DMS114 treated with DMSO at 0.1 percent for 48 hours (cell line): ENCODE measurements around the gene ERMARD.

Experiments used
- DNase-seq: peaks from one replicate; lab custom pipeline; 2025; ENCODE audit not compliant: unreplicated experiment; lab: John Stamatoyannopoulos, UW

The ERMARD gene

GRCh38 chr6:169751242-169752073, at the start of gene ERMARD, which contains the start of gene DYNLT2:
ERMARD (plus strand) TSS chr6:169751622; CDS start chr6:169751658, 36 bp downstream.
DYNLT2 (minus strand) TSS chr6:169751572; CDS start chr6:169751458, 114 bp downstream.
- peak; percentile 64 for DNase-seq

DNA sequence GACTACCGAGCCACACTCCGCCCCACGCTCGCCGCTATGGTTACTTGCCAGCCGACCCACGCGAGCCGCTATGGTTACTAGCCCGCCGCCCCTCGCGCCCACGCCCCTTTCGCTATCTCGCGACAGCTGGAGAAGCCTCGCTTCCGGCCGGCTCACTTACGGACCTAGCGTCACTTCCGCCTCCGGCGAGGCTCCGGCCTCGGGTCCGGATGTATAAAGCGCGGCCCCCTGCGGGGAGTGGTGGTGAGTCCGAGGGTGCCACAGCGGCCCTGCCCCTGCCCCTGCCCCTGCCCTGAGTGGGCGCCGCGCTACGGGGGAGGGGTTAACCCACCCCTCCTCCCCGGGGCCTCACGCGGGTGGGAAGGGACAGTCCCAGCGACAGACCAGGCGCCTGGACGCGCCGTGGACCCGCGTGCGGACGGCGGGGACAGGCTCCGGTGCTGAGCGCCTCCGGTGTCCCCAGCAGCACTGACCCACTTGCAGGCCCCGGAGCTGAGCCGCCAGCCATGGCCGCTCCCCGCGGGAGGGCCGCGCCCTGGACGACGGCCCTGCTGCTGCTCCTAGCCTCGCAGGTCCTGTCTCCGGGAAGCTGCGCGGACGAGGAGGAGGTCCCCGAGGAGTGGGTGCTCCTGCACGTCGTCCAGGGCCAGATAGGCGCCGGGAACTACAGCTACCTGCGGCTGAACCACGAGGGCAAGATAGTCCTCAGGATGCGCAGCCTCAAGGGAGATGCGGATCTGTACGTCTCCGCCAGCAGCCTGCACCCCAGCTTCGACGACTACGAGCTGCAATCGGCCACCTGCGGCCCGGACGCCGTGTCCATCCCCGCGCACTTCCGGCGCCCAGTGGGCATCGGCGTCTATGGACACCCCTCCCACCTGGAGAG, 49.2 kb upstream of the ERMARD start, which contains the start of the genes C6orf120 and WDR27:
C6orf120 (plus strand) TSS at position 173 of the 886 bp plus-strand sequence; CDS start at position 507, 334 bp downstream.
WDR27 (minus strand) TSS at position 76 of the 886 bp plus-strand sequence. CDS start 13,024 bp downstream, outside the sequence.
- DNase-seq = peak; percentile 78

- DNase-seq = no peak
These were observed 48.6 kb upstream of the ERMARD start for GRCh38 chr6:169702840-169703246.

DNA sequence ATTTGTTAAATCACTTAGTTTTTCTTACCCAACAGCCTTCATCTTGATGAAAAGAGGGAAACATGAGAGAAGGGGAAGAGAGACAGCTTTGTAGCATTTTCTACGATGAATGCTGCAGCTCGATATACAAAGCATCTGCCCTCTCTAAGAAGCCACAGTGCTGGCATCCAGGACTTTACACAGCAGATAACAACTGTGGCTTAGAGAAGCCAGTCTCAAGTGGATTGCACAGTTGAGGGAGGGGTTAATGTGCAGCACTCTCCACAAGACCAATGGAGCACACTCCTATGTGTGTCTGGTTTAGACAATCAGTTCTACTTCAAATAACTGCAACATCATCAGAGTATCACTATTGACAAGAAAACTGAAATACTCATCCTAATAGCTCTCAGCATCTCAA, 43.6 kb upstream of the ERMARD start:
- DNase-seq = no peak

GRCh38 chr6:169709293-169709692, 42.1 kb upstream of the ERMARD start:
- no peak for DNase-seq

DNA sequence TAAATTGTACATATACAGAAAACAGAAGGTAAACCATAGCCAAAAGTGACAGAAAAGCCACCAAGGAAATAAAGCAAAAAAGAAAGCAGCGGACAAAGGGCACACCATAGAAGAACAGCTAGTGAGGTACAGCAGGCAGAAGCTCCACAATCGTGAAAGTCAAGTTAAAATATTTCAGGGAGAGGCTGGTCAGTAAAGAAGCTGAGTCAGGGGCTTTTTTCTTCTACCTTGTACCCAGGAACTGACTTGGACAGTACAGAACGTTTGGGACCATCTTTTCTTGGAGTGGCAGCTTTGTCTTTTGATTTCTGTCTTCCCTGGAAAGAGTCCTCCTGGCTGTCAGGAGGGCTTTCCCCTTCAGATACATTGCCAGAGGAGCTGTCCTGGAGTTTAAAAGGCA, 41.4 kb upstream of the ERMARD start:
- no peak for DNase-seq

DNA sequence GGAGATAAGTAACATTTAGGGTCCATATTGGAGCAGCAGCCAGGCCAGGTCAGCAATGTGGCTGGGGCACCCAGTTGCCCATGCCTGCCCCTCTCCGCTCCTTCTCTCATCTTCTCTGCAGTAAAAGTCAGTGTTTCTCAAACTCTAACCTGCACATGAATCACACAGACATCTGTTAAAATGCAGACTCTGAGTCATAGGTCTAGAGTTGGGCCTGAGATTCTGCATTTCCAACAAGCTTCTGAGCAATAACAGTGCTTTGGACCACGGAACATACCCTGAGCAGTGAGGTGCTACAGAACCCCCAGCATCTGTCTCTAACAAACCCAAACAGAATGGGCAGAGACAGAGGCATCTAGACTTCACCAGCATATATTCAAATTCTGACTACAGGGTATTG, 37.2 kb upstream of the ERMARD start:
- DNase-seq = no peak

GRCh38 chr6:169714595-169714994, 36.8 kb upstream of the ERMARD start:
- no peak for DNase-seq

DNA sequence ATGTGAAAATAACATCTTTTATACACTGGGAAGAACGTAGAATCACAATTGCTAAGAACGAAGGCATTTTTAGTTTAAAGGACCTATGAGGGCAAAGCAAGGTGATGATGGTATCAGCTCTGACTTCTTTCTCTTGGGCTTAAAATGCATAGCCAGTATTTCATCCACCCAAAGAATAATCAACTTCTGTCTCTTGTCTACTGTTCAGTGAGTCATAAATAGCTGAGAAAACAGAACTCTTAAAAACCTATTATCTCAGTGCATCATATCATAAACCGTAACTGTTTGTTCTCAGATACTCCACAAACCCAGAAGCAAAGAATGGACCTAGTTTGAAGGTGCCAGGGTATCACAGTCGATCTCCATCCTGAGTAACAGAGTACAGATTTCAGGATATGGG, 32.3 kb upstream of the ERMARD start:
- DNase-seq = no peak

GRCh38 chr6:169720207-169720855, 31.1 kb upstream of the ERMARD start:
- DNase-seq = no peak

- no peak for DNase-seq
These were observed 28.8 kb upstream of the ERMARD start for GRCh38 chr6:169722362-169723199.

DNA sequence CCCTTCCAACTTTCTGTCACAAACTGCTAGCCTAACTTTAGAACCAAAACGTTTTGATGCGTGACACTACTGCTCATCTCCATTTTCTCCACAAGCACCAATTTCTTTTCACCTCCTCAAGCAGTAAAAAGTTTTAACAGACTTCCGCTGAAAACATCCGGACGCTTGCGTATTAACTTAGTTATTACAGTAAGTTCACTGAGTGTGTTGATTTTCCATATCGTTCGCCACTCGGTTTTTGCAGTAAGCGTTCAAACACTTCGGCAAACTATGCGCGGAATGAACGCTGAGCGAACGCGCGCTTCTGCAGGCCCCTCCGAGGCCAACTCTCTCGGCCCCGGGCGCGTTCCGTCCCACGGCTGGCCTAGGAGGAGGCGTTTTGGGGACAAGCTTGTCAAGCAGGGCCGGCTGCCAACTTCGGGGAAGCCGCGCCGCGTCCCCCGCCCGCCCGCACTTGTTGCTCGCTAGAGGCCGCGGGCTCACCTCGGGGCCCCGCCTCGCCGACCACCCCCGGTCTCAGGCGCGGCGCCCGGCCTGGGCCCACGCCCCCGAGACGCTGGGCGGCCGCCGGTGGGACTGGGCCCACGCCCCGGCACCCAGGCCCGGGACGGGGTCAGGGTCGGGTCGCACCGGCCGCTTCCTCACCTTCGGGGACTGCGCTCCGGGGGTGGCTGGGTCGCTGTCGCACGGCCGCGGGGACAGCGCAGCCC, 28.1 kb upstream of the ERMARD start:
- DNase-seq = no peak

DNA sequence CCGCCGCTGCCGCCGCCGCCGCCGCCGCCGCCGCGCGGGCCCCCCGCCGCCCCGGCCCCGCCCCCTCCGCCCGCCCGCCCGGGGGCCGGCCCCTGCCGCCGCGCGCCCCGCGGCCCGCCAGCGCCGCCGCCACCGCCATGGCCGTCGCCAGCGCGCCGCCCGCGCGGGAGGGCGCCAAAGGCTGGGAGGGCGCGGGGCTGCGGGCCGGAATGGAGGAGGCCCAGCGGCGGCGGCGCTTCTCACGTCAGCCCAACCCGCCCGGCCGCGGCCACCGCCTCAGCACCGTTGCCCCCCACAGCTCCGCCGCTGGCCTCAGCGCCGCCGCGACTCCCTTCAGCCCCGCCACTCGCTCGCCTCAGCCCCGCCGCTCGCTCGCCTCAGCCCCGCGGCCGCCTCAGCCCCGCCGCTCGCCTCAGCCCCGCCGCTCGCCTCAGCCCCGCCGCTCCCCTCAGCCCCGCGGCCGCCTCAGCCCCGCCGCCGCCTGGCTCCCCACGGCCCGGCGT, 27.4 kb upstream of the ERMARD start:
- no peak for DNase-seq

DNA sequence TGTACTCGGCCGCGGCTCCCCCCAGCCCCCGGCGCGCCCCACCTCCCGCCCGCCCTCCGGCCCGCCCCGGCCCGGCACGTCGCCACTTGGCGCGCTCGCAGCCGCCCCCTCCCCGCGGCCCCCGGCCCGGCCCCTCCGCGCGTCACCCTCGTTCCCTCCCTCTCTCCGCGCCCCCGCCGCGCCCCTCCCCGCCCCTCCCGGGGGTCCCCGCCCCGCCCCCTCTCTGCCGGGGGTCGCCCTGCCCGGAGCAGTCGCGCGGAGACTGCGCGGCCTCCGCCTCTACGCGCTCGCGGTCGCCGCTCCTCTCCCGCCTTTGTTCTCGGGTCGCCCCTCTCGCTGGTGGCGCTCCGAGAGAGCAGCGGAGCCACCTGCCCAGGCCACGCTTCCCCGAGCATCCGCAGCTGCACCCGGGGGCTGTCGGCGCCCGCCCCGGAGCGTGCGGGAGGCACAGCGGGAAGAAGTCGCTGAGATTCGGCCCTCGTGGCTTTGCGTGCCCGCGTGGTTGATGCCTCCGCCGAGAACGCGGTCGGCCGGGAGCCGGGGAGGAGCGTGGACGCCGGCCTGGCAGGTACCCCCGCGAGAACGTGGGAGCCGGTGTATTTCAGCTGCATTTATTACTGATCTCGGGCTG, 26.8 kb upstream of the ERMARD start, which contains the start of gene PHF10:
PHF10 (minus strand) TSS at position 7 of the 631 bp plus-strand sequence. CDS start 569 bp downstream, outside the sequence.
- DNase-seq = no peak

DNA sequence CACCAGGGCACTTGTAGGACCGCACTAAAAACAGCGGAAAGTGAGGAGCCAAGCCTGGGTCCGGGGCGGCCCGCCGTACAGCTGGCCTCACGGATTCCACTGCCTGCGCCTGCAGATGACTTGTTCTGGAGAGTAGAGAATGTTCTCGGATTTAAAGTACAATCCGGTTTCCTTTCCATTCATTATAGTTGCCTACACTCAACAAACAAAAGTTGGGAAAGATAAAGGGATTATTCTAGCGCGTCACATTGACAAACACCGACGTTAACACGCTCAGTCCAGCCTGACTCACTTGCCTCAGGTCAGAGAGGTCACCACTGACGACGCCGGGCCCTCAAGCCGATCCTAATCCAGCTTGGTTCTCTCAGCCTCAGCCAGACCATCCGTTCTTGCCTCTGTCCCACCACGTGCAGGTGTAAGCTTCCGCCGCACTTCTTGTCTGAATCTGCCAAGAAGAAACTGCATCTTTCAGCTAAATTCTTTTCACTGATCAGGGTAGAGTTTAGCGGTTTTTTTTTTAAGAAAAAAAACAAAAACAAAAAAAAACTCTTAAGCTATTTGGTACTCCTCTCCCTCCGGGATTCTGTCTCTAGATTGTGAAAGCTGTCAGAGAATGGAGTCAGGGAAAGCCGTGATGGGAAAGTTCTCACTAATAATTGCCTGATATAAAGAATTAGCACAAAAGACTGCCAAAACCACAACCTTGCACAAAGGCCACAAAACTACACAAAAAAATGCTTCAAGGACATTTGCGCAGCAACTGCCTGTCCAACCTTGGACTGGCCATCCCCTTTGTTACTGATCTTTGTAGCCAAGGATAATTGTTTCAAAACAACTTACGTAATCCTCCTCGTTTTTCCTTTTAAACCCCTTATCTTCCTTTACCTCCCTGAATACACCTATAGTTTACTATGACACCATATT, 26.0 kb upstream of the ERMARD start:
- DNase-seq = no peak

GRCh38 chr6:169726049-169726400, 25.4 kb upstream of the ERMARD start:
- no peak for DNase-seq

DNA sequence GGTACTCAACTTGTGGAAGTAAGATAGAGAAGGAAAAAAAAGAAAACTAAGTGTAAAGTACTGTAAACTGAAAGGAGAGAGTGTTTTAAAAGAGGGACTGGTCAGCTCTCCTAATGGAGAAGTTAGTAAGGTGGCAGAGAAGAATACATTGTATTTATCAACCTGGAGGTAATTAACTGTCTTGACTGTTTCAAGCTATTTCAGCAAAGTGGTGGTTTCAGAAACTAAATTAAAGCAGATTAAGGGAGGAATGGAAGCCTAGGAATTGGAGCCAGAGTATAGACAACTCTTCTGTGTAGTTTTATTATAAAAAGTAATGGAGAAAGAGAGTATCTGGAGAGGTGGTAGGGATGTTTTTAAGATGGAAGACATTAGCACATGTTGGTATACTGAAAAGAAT, 24.5 kb upstream of the ERMARD start:
- DNase-seq = no peak

DNA sequence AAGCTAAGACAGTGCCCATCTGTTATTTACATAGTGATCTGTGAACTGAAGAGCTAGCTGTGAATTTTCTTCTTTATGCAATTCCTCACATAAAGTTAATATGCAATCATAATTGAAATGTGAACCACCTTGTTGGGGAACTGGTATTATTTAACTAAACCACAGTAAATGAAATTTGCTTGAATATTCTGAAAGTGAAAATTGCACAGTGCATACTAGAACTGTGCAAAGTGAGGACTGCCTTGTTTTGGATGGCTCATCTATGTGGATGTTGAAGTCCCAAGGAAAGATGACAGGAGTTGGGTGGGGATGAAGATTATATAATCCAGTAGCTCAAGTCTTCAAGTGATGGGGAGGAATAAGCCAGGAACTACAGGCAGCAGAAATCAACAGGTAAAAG, 21.5 kb upstream of the ERMARD start:
- no peak for DNase-seq
